ENCODE data around the gene EFCAB11. TPM values are rescaled to one million over a fixed set of nuclear protein-coding genes. Genes with fewer than 3 reads are reported as not detected.

The EFCAB11 gene
- total and polyA plus RNA-seq, 2 experiments from 2014 or later: 7.7 to 24.6 TPM

DNA sequence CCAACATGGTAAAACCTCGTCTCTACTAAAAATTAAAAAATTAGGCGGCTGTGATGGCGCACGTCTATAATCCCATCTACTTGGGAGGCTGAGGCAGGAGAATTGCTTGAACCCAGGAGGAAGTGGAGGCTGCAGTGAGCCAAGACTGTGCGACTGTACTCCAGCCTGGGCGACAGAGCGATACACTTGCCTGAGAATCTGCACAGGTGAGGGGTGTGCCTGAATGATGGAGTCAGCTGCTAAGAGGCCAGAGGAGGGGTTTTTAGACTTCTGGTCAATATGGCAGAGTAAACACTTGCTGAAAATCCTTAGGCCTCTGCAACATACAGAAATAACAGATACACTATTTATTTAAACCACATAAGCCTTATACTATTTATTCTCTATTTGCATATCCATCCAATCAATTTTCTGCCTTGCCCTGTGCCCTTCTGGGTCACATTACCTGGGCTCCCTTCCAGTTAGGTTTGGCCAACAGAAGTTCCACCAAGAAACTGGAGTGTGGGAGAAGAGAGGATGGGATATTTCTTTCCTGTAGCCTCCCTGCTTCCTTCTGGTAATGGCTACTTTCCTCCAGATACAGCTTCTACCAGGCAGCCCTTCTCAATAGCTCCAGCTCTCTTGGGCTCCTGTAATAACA lies 117.6 kb downstream of the EFCAB11 start (continued):
- no peak for TF ChIP-seq ZNF462 (CRISPR knock-in tag; IDR thresholded peaks at IDR 0.05)
- TF ChIP-seq JUNB (IDR thresholded peaks at IDR 0.05; ENCODE audit: unreplicated experiment): no peak
- TF ChIP-seq STAT1 (IDR thresholded peaks at IDR 0.05; ENCODE audit: unreplicated experiment): no peak
- no peak for TF ChIP-seq CREB1 (CRISPR knock-in tag; IDR thresholded peaks at IDR 0.05; ENCODE audit: low read depth)
- no peak for TF ChIP-seq EZH2phosphoT487 (IDR thresholded peaks at IDR 0.05; ENCODE audit: unreplicated experiment)
- no peak for TF ChIP-seq POLR2AphosphoS5 (IDR thresholded peaks at IDR 0.05; ENCODE audit: low read depth)
- no peak for TF ChIP-seq ZNF331 (CRISPR knock-in tag; IDR thresholded peaks at IDR 0.05; ENCODE audit: low read depth)

- H3K4me1 ChIP-seq (ENCODE audit: insufficient read depth): peaks cover 10% of the 10 kb centered on the region
- no peaks in the 10 kb centered on the region for H3K36me3 ChIP-seq (ENCODE audit: insufficient read depth)
- Mint-ChIP-seq H3K27me3 (ENCODE audit: insufficient read depth, low read depth, poor library complexity) (peaks cover 4% of the 10 kb centered on the region), H3K36me3 (ENCODE audit: low read depth) (peaks cover 6% of the 10 kb centered on the region; the same call in 1 of the 3 replicates), H3K27ac (no peak overlapping the region), H3K9me3 (peaks cover 7% of the 10 kb centered on the region; the same call in 2 of the 3 replicates), H3K4me1 (peaks cover 12% of the 10 kb centered on the region), H3K4me3 (no peak overlapping the region)
- ATAC-seq: no peak
- no peak for TF ChIP-seq EZH2phosphoT487 (IDR thresholded peaks at IDR 0.05; ENCODE audit: unreplicated experiment)
- TF ChIP-seq JUNB (IDR thresholded peaks at IDR 0.05; ENCODE audit: unreplicated experiment): no peak
- TF ChIP-seq STAT1 (IDR thresholded peaks at IDR 0.05; ENCODE audit: unreplicated experiment): no peak
- TF ChIP-seq ZNF114 (CRISPR knock-in tag; IDR thresholded peaks at IDR 0.05): no peak
- H3K4me2 ChIP-seq: no peak overlapping the region
- no peak overlapping the region for H2AFZ ChIP-seq
- H3K27ac ChIP-seq (ENCODE audit: low read depth): no peak overlapping the region
- no peak overlapping the region for H3K4me3 ChIP-seq
- H3K27me3 ChIP-seq (ENCODE audit: insufficient read depth): no peaks in the 10 kb centered on the region
- no peaks in the 10 kb centered on the region for H3F3A ChIP-seq (replicated peaks; ENCODE audit: low read depth)
- H3K9me2 ChIP-seq (ENCODE audit: insufficient read depth): no peaks in the 10 kb centered on the region
- no peak for DNase-seq (ENCODE audit: low spot score)
- H4K20me1 ChIP-seq (replicated peaks; ENCODE audit: insufficient read depth): no peaks in the 10 kb centered on the region
- H3K79me2 ChIP-seq (replicated peaks; ENCODE audit: insufficient read depth): no peaks in the 10 kb centered on the region
Measured at GRCh38 chr14:89833661-89834060, 120.9 kb downstream of the EFCAB11 start.

All from GM23338 (cell line).